Measurements from ENCODE around the gene GPBP1. TPM values are rescaled to one million over a fixed set of nuclear protein-coding genes. Genes with fewer than 3 reads are reported as not detected.
"Not testable (repeated sequence)": the region's sequence is repeated elsewhere in the genome, so short reads cannot be mapped to it uniquely, and the experiment has no call there.

Gene GPBP1
- polyA plus RNA-seq, 1 donor from 2014 or later: 149 TPM

DNA sequence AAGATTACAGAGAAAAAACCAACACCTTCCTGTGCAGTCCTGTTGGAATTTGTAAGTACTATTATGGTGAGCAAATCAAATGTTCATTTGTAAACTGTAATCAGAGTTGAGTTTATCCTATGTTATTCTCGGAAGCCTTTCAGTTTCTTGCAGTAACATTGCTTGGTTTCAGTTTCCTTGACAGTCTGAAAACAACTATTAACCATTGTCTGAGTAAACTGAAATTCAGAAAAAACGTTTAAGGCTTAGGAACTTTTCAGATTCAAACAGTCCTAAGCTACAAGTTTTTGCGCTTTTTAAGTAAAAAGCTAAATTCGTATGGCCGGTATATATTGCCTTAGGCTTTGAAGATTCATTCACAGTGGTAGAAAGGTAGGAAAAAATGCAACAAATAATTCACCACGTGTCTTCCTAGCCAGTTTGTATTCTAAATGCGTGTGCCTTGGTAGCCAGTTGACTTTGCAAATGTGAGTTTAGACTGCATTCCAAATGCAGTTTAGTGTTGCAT lies 2.5 kb downstream of the GPBP1 start:
- no peaks in the 10 kb centered on the region for H3K9me3 ChIP-seq (ENCODE audit: low read length)
- peak overlapping the region; percentile 99 for H3K9ac ChIP-seq (ENCODE audit: low read length)
- no peaks in the 10 kb centered on the region for H3K36me3 ChIP-seq (ENCODE audit: insufficient read depth, low read length)
- no peaks in the 10 kb centered on the region for H3K27me3 ChIP-seq (ENCODE audit: insufficient read depth, low read depth, low read length)
- no peak overlapping the region for H2AFZ ChIP-seq (ENCODE audit: low read depth, low read length)
- TF ChIP-seq, protein P1, sequence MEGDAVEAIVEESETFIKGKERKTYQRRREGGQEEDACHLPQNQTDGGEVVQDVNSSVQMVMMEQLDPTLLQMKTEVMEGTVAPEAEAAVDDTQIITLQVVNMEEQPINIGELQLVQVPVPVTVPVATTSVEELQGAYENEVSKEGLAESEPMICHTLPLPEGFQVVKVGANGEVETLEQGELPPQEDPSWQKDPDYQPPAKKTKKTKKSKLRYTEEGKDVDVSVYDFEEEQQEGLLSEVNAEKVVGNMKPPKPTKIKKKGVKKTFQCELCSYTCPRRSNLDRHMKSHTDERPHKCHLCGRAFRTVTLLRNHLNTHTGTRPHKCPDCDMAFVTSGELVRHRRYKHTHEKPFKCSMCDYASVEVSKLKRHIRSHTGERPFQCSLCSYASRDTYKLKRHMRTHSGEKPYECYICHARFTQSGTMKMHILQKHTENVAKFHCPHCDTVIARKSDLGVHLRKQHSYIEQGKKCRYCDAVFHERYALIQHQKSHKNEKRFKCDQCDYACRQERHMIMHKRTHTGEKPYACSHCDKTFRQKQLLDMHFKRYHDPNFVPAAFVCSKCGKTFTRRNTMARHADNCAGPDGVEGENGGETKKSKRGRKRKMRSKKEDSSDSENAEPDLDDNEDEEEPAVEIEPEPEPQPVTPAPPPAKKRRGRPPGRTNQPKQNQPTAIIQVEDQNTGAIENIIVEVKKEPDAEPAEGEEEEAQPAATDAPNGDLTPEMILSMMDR (IDR thresholded peaks at IDR 0.05; ENCODE audit: poor library complexity, severe bottlenecking): no peak
- peak; percentile 50 for TF ChIP-seq MXI1 (conservative IDR thresholded peaks at IDR 0.05; ENCODE audit: poor library complexity, severe bottlenecking)
- no peak for TF ChIP-seq RAD21 (conservative IDR thresholded peaks at IDR 0.05)
- TF ChIP-seq, protein P2, sequence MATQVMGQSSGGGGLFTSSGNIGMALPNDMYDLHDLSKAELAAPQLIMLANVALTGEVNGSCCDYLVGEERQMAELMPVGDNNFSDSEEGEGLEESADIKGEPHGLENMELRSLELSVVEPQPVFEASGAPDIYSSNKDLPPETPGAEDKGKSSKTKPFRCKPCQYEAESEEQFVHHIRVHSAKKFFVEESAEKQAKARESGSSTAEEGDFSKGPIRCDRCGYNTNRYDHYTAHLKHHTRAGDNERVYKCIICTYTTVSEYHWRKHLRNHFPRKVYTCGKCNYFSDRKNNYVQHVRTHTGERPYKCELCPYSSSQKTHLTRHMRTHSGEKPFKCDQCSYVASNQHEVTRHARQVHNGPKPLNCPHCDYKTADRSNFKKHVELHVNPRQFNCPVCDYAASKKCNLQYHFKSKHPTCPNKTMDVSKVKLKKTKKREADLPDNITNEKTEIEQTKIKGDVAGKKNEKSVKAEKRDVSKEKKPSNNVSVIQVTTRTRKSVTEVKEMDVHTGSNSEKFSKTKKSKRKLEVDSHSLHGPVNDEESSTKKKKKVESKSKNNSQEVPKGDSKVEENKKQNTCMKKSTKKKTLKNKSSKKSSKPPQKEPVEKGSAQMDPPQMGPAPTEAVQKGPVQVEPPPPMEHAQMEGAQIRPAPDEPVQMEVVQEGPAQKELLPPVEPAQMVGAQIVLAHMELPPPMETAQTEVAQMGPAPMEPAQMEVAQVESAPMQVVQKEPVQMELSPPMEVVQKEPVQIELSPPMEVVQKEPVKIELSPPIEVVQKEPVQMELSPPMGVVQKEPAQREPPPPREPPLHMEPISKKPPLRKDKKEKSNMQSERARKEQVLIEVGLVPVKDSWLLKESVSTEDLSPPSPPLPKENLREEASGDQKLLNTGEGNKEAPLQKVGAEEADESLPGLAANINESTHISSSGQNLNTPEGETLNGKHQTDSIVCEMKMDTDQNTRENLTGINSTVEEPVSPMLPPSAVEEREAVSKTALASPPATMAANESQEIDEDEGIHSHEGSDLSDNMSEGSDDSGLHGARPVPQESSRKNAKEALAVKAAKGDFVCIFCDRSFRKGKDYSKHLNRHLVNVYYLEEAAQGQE (IDR thresholded peaks at IDR 0.05; ENCODE audit: borderline replicate concordance): no peak
- no peak for TF ChIP-seq TAF1 (IDR thresholded peaks at IDR 0.05; ENCODE audit: low read depth)
- peaks cover 26% of the 10 kb centered on the region for H4K20me1 ChIP-seq (ENCODE audit: insufficient read depth)
- no peak overlapping the region for H3K27ac ChIP-seq (ENCODE audit: low read length)
- H3K9me2 ChIP-seq (ENCODE audit: insufficient read depth, low read length): no peaks in the 10 kb centered on the region
- peak overlapping the region; percentile 87 for H3K4me3 ChIP-seq (ENCODE audit: low read length)
- peak overlapping the region; percentile 71 for H3K4me2 ChIP-seq (ENCODE audit: low read length)
- H3K79me2 ChIP-seq (replicated peaks; ENCODE audit: insufficient read depth, low read length): peaks cover 71% of the 10 kb centered on the region
- peaks cover 6% of the 10 kb centered on the region for H3F3A ChIP-seq (ENCODE audit: insufficient read depth, low read length, poor library complexity, severe bottlenecking)

DNA sequence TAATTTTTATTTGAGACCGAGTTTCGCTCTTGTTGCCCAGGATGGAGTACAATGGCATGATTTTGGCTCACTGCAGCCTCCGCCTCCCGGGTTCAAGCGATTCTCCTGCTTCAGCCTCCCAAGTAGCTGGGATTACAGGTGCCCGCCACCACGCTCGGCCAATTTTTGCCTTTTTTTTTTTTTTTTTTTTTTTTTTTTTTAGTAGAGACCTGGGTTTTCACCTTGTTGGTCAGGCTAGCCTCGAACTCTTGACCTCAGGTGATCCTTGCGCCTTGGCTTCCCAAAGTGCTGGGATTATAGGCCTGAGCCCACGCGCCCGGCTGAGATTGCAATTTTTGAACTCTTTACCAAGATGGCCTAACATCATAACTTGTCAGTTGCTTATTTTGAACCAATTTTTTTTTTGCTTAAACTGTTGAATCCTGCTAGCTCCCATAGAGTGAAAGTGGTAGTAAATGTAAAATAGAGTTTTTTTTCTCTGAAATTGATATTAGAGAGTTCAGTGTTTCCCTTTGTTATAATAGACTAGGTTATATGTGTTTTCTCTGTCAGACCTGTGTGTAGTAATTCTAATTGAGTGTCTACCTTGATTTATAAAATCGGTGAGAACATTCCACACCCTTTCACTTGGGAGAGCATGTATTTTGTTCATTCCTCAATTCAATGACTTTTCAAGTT lies 3.8 kb downstream of the GPBP1 start:
- H3F3A ChIP-seq (ENCODE audit: insufficient read depth, low read length, poor library complexity, severe bottlenecking): peaks cover 3% of the 10 kb centered on the region
- H4K20me1 ChIP-seq (ENCODE audit: insufficient read depth): peaks cover 30% of the 10 kb centered on the region
- peak overlapping the region; percentile 87 for H3K4me3 ChIP-seq (ENCODE audit: low read length)
- H3K9ac ChIP-seq (ENCODE audit: low read length): no peak overlapping the region
- TF ChIP-seq, protein P2 (IDR thresholded peaks at IDR 0.05; ENCODE audit: borderline replicate concordance): no peak
- no peak for TF ChIP-seq EP300 (conservative IDR thresholded peaks at IDR 0.05; ENCODE audit: poor library complexity, severe bottlenecking)
- TF ChIP-seq POLR2AphosphoS5 (IDR thresholded peaks at IDR 0.05): no peak
- peak overlapping the region; percentile 71 for H3K4me2 ChIP-seq (ENCODE audit: low read length)
- no peaks in the 10 kb centered on the region for H3K9me2 ChIP-seq (ENCODE audit: insufficient read depth, low read length)
- H3K27me3 ChIP-seq (ENCODE audit: insufficient read depth, low read depth, low read length): no peaks in the 10 kb centered on the region
- peaks cover 81% of the 10 kb centered on the region for H3K79me2 ChIP-seq (replicated peaks; ENCODE audit: insufficient read depth, low read length)
- H2AFZ ChIP-seq (ENCODE audit: low read depth, low read length): no peak overlapping the region
- no peaks in the 10 kb centered on the region for H3K9me3 ChIP-seq (ENCODE audit: low read length)
- H3K27ac ChIP-seq (ENCODE audit: low read length): no peak overlapping the region
- no peaks in the 10 kb centered on the region for H3K36me3 ChIP-seq (ENCODE audit: insufficient read depth, low read length)

DNA sequence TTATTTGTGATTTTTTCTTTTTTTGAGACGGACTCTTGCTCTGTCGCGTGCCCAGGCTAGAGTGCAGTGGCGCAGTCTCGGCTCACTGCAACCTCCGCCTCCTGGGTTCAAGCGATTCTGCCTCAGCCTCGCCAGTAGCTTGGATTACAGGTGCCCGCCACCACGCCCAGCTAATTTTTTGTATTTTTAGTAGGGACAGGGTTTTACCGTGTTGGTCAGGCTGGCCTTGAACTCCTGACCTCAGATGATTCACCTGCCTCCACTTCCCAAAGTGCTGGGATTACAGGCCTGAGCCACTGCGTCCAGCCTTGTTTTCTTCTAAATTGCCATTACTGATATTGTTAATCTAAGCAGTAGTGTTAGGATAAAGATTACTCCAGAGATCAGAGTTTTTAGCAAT lies 4.4 kb downstream of the GPBP1 start:
- not testable (repeated sequence) for H3K9ac ChIP-seq (ENCODE audit: low read length); H2AFZ ChIP-seq (ENCODE audit: low read depth, low read length); H3K9me2 ChIP-seq (ENCODE audit: insufficient read depth, low read length); H3K27me3 ChIP-seq (ENCODE audit: insufficient read depth, low read depth, low read length); H3K27ac ChIP-seq (ENCODE audit: low read length); H3K36me3 ChIP-seq (ENCODE audit: insufficient read depth, low read length); H3K9me3 ChIP-seq (ENCODE audit: low read length); H3F3A ChIP-seq (ENCODE audit: insufficient read depth, low read length, poor library complexity, severe bottlenecking)
- Histone ChIP-seq H3K79me2 (replicated peaks; ENCODE audit: insufficient read depth, low read length) (peaks cover 86% of the 10 kb centered on the region), H3K4me3 (ENCODE audit: low read length) (peak overlapping the region; percentile 87), H4K20me1 (ENCODE audit: insufficient read depth) (peaks cover 30% of the 10 kb centered on the region), H3K4me2 (ENCODE audit: low read length) (peak overlapping the region; percentile 46)

All from neural cell (in vitro differentiated cells).